HepG2 (cell line): ENCODE results near the gene XRCC5. TPM values are rescaled to one million over a fixed set of nuclear protein-coding genes. Genes with fewer than 3 reads are reported as not detected.

ENCODE experiments used
- AGO2 ChIP-seq: fragments of 200-400 bp; formaldehyde crosslinking; optimal IDR thresholded peaks from 2 replicates; pipeline ENCODE3; 2017; ENCODE audit warnings: mild to moderate bottlenecking, low read depth, low read length, moderate library complexity
- EHMT2 ChIP-seq: fragments of 200-600 bp; sonication (generic); IDR thresholded peaks from 2 replicates; pipeline ENCODE4 v1.7.0; 2017; ENCODE audit warnings: antibody characterized with exemption, low read depth, low read length, borderline replicate concordance
- NKX3-1 ChIP-seq: sonication (generic); formaldehyde crosslinking; IDR thresholded peaks from 2 replicates; pipeline ENCODE4 v1.5.0; 2020; ENCODE audit warnings: missing genetic modification reagents
- RFX5 ChIP-seq: IDR thresholded peaks from 2 replicates; pipeline ENCODE4 v1.6.1; 2011; ENCODE audit warnings: low read depth, low read length, improper control_type of control experiment
- SALL1 ChIP-seq: sonication (generic); formaldehyde crosslinking; IDR thresholded peaks from 2 replicates; pipeline ENCODE4 v1.8.0; 2022; ENCODE audit warnings: mild to moderate bottlenecking, missing genetic modification reagents
- TFE3 ChIP-seq: IDR thresholded peaks from 2 replicates; pipeline ENCODE4 v1.6.1; 2016
- ZNF121 ChIP-seq: sonication (generic); formaldehyde crosslinking; IDR thresholded peaks from 2 replicates; pipeline ENCODE4 v1.5.0; 2020; ENCODE audit warnings: mild to moderate bottlenecking, missing genetic modification reagents
- ZNF232 ChIP-seq: sonication (generic); formaldehyde crosslinking; IDR thresholded peaks from 2 replicates; pipeline ENCODE4 v1.4.0; 2020; ENCODE audit warnings: missing genetic modification reagents, borderline replicate concordance
- ZNF260 ChIP-seq: sonication (generic); formaldehyde crosslinking; IDR thresholded peaks from 2 replicates; pipeline ENCODE4 v1.4.0; 2020; ENCODE audit warnings: missing genetic modification reagents, low read depth, mild to moderate bottlenecking, borderline replicate concordance
- ZNF557 ChIP-seq: sonication (generic); formaldehyde crosslinking; IDR thresholded peaks from 2 replicates; pipeline ENCODE4 v1.4.0; 2020; ENCODE audit warnings: missing genetic modification reagents
- ZNF773 ChIP-seq: sonication (generic); formaldehyde crosslinking; IDR thresholded peaks from 2 replicates; pipeline ENCODE4 v1.4.0; 2020; ENCODE audit warnings: missing genetic modification reagents, borderline replicate concordance
- ZNF883 ChIP-seq: sonication (generic); formaldehyde crosslinking; IDR thresholded peaks from 2 replicates; pipeline ENCODE4 v1.5.1; 2020; ENCODE audit warnings: mild to moderate bottlenecking, missing genetic modification reagents; ENCODE audit errors: not compliant biosample characterization
- ZSCAN31 ChIP-seq: sonication (generic); formaldehyde crosslinking; IDR thresholded peaks from 2 replicates; pipeline ENCODE4 v1.5.0; 2020; ENCODE audit warnings: low read depth, mild to moderate bottlenecking, missing genetic modification reagents
- polyA plus RNA-seq, 8 experiments: library from polyadenylated mRNA; depleted of rRNA in 3 of 8; stranded (reverse) in 7 of 8; unstranded in 1 of 8; fragments of >200 nt; fragmentation: Illumina TruSeq in 4 of 8; extraction: Trizol in 4 of 8; gene quantifications; 2 replicates each; pipeline versions ENCODE4 v1.2.1 to v1.2.3, GENCODE V29; 2011 to 2016; ENCODE audit warnings: low read depth in 4 of 8, missing spikeins in 1 of 8, mixed read lengths in 1 of 8; ENCODE audit not compliant: insufficient read depth in 1 of 8
- total RNA-seq, 5 experiments: library from RNA; depleted of rRNA; stranded (reverse); fragments of >200 nt; fragmentation: Illumina TruSeq; extraction: Trizol; gene quantifications; 2 replicates each; pipeline ENCODE4 v1.2.3, GENCODE V29; 2016; ENCODE audit warnings: low read depth in 1 of 5
- TF ChIP-seq, protein P1 (sequence below): sonication (generic); formaldehyde crosslinking; IDR thresholded peaks from 2 replicates; pipeline ENCODE4 v1.4.0; 2020; ENCODE audit warnings: missing genetic modification reagents, borderline replicate concordance
- TF ChIP-seq, protein P2 (sequence below): IDR thresholded peaks from 2 replicates; pipeline ENCODE4 v1.4.0; 2020; ENCODE audit warnings: mild to moderate bottlenecking, missing genetic modification reagents
- TF ChIP-seq, protein P3 (sequence below): sonication (generic); formaldehyde crosslinking; IDR thresholded peaks from 2 replicates; pipeline ENCODE4 v1.4.0; 2020; ENCODE audit warnings: missing genetic modification reagents, borderline replicate concordance

Gene XRCC5
- total and polyA plus RNA-seq, 2 of the 13 experiments (the other 11 are each of a cell fraction or from before 2014, with no cell fraction given) = 264 to 454 TPM

- TF ChIP-seq, protein P1, sequence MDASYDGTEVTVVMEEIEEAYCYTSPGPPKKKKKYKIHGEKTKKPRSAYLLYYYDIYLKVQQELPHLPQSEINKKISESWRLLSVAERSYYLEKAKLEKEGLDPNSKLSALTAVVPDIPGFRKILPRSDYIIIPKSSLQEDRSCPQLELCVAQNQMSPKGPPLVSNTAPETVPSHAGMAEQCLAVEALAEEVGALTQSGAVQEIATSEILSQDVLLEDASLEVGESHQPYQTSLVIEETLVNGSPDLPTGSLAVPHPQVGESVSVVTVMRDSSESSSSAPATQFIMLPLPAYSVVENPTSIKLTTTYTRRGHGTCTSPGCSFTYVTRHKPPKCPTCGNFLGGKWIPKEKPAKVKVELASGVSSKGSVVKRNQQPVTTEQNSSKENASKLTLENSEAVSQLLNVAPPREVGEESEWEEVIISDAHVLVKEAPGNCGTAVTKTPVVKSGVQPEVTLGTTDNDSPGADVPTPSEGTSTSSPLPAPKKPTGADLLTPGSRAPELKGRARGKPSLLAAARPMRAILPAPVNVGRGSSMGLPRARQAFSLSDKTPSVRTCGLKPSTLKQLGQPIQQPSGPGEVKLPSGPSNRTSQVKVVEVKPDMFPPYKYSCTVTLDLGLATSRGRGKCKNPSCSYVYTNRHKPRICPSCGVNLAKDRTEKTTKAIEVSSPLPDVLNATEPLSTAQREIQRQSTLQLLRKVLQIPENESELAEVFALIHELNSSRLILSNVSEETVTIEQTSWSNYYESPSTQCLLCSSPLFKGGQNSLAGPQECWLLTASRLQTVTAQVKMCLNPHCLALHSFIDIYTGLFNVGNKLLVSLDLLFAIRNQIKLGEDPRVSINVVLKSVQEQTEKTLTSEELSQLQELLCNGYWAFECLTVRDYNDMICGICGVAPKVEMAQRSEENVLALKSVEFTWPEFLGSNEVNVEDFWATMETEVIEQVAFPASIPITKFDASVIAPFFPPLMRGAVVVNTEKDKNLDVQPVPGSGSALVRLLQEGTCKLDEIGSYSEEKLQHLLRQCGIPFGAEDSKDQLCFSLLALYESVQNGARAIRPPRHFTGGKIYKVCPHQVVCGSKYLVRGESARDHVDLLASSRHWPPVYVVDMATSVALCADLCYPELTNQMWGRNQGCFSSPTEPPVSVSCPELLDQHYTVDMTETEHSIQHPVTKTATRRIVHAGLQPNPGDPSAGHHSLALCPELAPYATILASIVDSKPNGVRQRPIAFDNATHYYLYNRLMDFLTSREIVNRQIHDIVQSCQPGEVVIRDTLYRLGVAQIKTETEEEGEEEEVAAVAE (CRISPR knock-in tag) = peak; percentile 66; the same call in 1 of the 2 replicates
- peak; percentile 52; the same call in 1 of the 2 replicates for TF ChIP-seq RFX5
- TF ChIP-seq TFE3 (CRISPR knock-in tag) = peak; percentile 33; the same call in 1 of the 2 replicates
- no peak for TF ChIP-seq AGO2
- TF ChIP-seq, protein P2, sequence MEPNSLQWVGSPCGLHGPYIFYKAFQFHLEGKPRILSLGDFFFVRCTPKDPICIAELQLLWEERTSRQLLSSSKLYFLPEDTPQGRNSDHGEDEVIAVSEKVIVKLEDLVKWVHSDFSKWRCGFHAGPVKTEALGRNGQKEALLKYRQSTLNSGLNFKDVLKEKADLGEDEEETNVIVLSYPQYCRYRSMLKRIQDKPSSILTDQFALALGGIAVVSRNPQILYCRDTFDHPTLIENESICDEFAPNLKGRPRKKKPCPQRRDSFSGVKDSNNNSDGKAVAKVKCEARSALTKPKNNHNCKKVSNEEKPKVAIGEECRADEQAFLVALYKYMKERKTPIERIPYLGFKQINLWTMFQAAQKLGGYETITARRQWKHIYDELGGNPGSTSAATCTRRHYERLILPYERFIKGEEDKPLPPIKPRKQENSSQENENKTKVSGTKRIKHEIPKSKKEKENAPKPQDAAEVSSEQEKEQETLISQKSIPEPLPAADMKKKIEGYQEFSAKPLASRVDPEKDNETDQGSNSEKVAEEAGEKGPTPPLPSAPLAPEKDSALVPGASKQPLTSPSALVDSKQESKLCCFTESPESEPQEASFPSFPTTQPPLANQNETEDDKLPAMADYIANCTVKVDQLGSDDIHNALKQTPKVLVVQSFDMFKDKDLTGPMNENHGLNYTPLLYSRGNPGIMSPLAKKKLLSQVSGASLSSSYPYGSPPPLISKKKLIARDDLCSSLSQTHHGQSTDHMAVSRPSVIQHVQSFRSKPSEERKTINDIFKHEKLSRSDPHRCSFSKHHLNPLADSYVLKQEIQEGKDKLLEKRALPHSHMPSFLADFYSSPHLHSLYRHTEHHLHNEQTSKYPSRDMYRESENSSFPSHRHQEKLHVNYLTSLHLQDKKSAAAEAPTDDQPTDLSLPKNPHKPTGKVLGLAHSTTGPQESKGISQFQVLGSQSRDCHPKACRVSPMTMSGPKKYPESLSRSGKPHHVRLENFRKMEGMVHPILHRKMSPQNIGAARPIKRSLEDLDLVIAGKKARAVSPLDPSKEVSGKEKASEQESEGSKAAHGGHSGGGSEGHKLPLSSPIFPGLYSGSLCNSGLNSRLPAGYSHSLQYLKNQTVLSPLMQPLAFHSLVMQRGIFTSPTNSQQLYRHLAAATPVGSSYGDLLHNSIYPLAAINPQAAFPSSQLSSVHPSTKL (CRISPR knock-in tag) = peak; percentile 78
- TF ChIP-seq ZNF883 (CRISPR knock-in tag) = peak; percentile 95
- TF ChIP-seq EHMT2 = no peak
- peak; percentile 91; the same call in 1 of the 2 replicates for TF ChIP-seq ZNF260 (CRISPR knock-in tag)
- TF ChIP-seq ZNF773 (CRISPR knock-in tag) = no peak
- TF ChIP-seq ZNF121 (CRISPR knock-in tag) = 0 out of 2 replicates have a peak, but pooled peaks have one; percentile 9
- peak; percentile 90 for TF ChIP-seq ZSCAN31
- TF ChIP-seq NKX3-1 (CRISPR knock-in tag) = peak; percentile 94
- TF ChIP-seq, protein P3, sequence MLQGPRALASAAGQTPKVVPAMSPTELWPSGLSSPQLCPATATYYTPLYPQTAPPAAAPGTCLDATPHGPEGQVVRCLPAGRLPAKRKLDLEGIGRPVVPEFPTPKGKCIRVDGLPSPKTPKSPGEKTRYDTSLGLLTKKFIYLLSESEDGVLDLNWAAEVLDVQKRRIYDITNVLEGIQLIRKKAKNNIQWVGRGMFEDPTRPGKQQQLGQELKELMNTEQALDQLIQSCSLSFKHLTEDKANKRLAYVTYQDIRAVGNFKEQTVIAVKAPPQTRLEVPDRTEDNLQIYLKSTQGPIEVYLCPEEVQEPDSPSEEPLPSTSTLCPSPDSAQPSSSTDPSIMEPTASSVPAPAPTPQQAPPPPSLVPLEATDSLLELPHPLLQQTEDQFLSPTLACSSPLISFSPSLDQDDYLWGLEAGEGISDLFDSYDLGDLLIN = peak; percentile 94; the same call in 1 of the 2 replicates
- TF ChIP-seq ZNF232 = peak; percentile 85
- peak; percentile 96 for TF ChIP-seq SALL1 (CRISPR knock-in tag)
- peak; percentile 62; the same call in 1 of the 2 replicates for TF ChIP-seq ZNF557 (CRISPR knock-in tag)
These were observed at the start of gene XRCC5 (continued) for GRCh38 chr2:216108967-216109921.
